ENCODE measurements around the gene AMMECR1L.

AMMECR1L gene

DNA sequence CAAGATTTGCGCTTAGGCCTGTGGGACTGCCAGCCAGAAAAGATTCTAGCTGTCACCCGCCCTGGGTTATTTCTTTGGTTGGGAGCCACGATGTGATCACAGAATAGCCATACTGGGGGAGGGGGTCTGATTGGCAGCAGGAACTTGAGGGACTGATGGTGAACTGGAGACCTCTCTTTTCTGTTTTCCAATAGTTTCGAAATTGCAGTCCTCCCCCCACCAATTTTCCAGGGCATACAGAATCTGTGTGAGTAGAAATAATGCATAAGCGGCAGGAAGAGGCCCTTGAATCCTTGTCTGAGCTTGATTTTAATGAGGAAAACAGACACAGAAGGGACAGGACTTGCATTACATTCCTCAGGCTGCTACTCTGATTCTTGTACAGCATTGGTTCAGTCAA lies 25.6 kb downstream of the AMMECR1L start:
- no peak overlapping the region for H3K4me2 ChIP-seq (ENCODE audit: low read length)

DNA sequence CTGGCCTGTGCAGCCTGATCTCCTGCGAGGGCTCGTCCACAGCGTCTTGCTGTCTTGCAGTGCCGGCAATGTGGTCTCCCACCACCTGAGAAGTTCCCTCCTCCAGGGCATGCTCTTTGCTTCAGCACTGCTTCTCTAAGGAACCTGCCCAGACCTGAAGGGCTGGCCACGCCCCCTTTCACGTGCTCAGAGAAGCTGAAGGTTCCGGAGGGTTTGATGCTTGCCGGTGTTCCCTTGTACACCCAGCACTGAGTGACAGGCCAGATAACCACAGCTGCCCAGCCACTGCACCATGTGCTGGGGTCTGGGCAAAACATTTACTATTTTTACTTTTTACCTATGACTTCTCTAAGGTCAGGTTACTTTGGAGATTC lies 26.1 kb downstream of the AMMECR1L start:
- no peak overlapping the region for H3K4me3 ChIP-seq (ENCODE audit: low read length)
- H4K20me1 ChIP-seq (ENCODE audit: control insufficient read depth, insufficient read depth, low read depth, low read length) = peaks cover 15% of the 10 kb centered on the region
- no peaks in the 10 kb centered on the region for H3K27me3 ChIP-seq (ENCODE audit: control insufficient read depth, low read length)
- no peak overlapping the region for H3K4me2 ChIP-seq (ENCODE audit: low read length)
- TF ChIP-seq, protein P1, sequence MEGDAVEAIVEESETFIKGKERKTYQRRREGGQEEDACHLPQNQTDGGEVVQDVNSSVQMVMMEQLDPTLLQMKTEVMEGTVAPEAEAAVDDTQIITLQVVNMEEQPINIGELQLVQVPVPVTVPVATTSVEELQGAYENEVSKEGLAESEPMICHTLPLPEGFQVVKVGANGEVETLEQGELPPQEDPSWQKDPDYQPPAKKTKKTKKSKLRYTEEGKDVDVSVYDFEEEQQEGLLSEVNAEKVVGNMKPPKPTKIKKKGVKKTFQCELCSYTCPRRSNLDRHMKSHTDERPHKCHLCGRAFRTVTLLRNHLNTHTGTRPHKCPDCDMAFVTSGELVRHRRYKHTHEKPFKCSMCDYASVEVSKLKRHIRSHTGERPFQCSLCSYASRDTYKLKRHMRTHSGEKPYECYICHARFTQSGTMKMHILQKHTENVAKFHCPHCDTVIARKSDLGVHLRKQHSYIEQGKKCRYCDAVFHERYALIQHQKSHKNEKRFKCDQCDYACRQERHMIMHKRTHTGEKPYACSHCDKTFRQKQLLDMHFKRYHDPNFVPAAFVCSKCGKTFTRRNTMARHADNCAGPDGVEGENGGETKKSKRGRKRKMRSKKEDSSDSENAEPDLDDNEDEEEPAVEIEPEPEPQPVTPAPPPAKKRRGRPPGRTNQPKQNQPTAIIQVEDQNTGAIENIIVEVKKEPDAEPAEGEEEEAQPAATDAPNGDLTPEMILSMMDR (IDR thresholded peaks at IDR 0.05; ENCODE audit: low read depth, low read length, poor library complexity, severe bottlenecking) = no peak
- TF ChIP-seq EZH2phosphoT487 (IDR thresholded peaks at IDR 0.05; ENCODE audit: borderline replicate concordance, low read length) = no peak
- peaks cover 20% of the 10 kb centered on the region for H3F3A ChIP-seq (ENCODE audit: control insufficient read depth, insufficient read depth)
- peaks cover 47% of the 10 kb centered on the region for H3K36me3 ChIP-seq (ENCODE audit: control insufficient read depth, low read length)
- no peaks in the 10 kb centered on the region for H3K9me3 ChIP-seq (ENCODE audit: control insufficient read depth, insufficient read depth, low read length)
- H3K4me1 ChIP-seq (ENCODE audit: control insufficient read depth, low read length) = peaks cover 27% of the 10 kb centered on the region
- peaks cover 36% of the 10 kb centered on the region for H3K79me2 ChIP-seq (ENCODE audit: control insufficient read depth, low read length)
- H3K27ac ChIP-seq (ENCODE audit: low read depth, low read length) = no peak overlapping the region
- no peaks in the 10 kb centered on the region for H3K9me2 ChIP-seq (replicated peaks; ENCODE audit: control insufficient read depth, low read length)

More for the DNA sequence above, 25.6 kb downstream of the AMMECR1L start:
- TF ChIP-seq, protein P1 (IDR thresholded peaks at IDR 0.05; ENCODE audit: low read depth, low read length, poor library complexity, severe bottlenecking) = no peak
- TF ChIP-seq EZH2phosphoT487 (IDR thresholded peaks at IDR 0.05; ENCODE audit: borderline replicate concordance, low read length) = no peak
- Histone ChIP-seq H3K79me2 (ENCODE audit: control insufficient read depth, low read length) (peaks cover 32% of the 10 kb centered on the region), H3K9me3 (ENCODE audit: control insufficient read depth, insufficient read depth, low read length) (no peaks in the 10 kb centered on the region), H3K27me3 (ENCODE audit: control insufficient read depth, low read length) (no peaks in the 10 kb centered on the region), H3K4me1 (ENCODE audit: control insufficient read depth, low read length) (peaks cover 23% of the 10 kb centered on the region), H3K4me3 (ENCODE audit: low read length) (no peak overlapping the region), H3K9me2 (replicated peaks; ENCODE audit: control insufficient read depth, low read length) (no peaks in the 10 kb centered on the region), H3K27ac (ENCODE audit: low read depth, low read length) (no peak overlapping the region), H3K36me3 (ENCODE audit: control insufficient read depth, low read length) (peaks cover 48% of the 10 kb centered on the region), H3F3A (ENCODE audit: control insufficient read depth, insufficient read depth) (peaks cover 20% of the 10 kb centered on the region), H4K20me1 (ENCODE audit: control insufficient read depth, insufficient read depth, low read depth, low read length) (peaks cover 14% of the 10 kb centered on the region)

DNA sequence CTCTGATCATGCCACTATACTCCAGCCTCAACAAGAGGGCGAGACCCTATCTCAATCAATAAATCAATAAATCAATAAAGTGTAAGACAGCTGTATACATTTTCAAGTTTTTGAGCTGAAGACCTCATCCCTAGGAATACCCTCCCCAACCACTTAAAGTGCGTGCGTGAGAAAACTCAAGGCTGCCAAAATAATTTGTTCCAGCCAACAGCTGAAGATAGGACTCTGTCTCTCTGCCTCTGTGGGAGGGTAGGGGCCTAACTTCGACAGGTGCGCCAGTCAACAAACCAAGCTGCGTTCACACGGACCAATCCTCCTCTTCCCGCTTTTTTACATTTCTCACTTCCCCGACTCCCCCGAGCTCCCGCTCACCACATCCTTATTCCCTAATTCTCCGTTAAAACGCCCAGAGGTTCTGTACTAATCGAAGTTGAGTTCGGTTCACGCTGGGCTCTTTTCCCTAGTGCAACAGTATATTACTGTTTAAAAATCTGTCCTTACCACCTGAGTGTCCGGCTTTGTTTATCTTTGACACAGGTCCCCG lies 28.4 kb downstream of the AMMECR1L start:
- peak overlapping the region; percentile 64 for H3K27ac ChIP-seq (ENCODE audit: low read depth, low read length)
- H3K36me3 ChIP-seq (ENCODE audit: control insufficient read depth, low read length) = peaks cover 47% of the 10 kb centered on the region
- H3K79me2 ChIP-seq (ENCODE audit: control insufficient read depth, low read length) = peaks cover 60% of the 10 kb centered on the region
- no peaks in the 10 kb centered on the region for H3K9me2 ChIP-seq (replicated peaks; ENCODE audit: control insufficient read depth, low read length)
- H3F3A ChIP-seq (ENCODE audit: control insufficient read depth, insufficient read depth) = peaks cover 20% of the 10 kb centered on the region
- H3K4me3 ChIP-seq (ENCODE audit: low read length) = peak overlapping the region; percentile 80
- TF ChIP-seq, protein P1 (IDR thresholded peaks at IDR 0.05; ENCODE audit: low read depth, low read length, poor library complexity, severe bottlenecking) = no peak
- TF ChIP-seq EZH2phosphoT487 (IDR thresholded peaks at IDR 0.05; ENCODE audit: borderline replicate concordance, low read length) = no peak
- H3K27me3 ChIP-seq (ENCODE audit: control insufficient read depth, low read length) = no peaks in the 10 kb centered on the region
- no peaks in the 10 kb centered on the region for H3K9me3 ChIP-seq (ENCODE audit: control insufficient read depth, insufficient read depth, low read length)
- H3K4me1 ChIP-seq (ENCODE audit: control insufficient read depth, low read length) = peaks cover 32% of the 10 kb centered on the region
- H4K20me1 ChIP-seq (ENCODE audit: control insufficient read depth, insufficient read depth, low read depth, low read length) = peaks cover 23% of the 10 kb centered on the region
- peak overlapping the region; percentile 63 for H3K4me2 ChIP-seq (ENCODE audit: low read length)

All from DOHH2 (cell line).